GM12872 (cell line): ENCODE results near the gene PIM2.

Experiments
- TF ChIP-seq, protein P1 (sequence below): IDR thresholded peaks from 3 replicates; pipeline ENCODE4 v1.5.1; 2011; ENCODE audit warnings: low read depth, mild to moderate bottlenecking, low read length, moderate library complexity; ENCODE audit not compliant: insufficient read depth

The PIM2 gene

DNA sequence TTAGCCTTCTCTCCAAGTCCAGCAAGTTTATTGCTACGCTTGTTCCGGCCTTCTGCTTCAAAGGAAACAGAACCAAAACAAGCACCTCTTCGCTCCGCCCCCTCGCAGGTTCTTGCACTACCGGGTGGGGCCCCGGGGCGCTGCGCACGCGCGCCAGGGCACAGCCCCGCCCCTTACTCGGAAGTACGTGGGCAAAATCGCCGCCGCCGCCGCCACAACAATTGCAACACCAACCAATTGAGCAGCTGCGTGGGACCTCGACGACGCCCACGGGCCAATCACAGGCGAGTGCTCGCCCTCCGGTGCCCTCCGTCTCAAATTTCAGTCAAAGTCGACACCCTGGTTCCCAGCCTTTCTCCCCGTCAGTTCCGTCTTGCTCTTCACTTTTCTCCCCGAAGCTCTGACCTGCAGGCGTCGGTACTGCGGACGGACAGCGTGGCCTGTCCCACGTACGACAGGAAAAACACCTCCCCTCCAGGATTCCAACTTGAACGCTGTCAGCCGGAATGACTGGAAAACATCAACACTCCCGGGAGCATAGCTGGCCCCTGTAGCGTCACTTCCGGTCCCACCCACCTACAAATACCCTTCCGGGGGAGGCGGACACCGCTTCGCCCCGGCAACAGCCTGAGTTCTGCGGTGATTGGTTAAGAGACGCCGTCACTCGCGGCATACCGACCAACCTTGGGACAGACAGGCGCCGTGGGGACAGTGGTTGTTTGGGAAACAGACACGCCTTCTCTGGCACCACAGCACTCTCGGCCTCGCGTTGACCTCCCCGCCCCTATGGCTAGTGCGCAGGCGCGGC, 39.2 kb upstream of the PIM2 start:
- TF ChIP-seq, protein P1, sequence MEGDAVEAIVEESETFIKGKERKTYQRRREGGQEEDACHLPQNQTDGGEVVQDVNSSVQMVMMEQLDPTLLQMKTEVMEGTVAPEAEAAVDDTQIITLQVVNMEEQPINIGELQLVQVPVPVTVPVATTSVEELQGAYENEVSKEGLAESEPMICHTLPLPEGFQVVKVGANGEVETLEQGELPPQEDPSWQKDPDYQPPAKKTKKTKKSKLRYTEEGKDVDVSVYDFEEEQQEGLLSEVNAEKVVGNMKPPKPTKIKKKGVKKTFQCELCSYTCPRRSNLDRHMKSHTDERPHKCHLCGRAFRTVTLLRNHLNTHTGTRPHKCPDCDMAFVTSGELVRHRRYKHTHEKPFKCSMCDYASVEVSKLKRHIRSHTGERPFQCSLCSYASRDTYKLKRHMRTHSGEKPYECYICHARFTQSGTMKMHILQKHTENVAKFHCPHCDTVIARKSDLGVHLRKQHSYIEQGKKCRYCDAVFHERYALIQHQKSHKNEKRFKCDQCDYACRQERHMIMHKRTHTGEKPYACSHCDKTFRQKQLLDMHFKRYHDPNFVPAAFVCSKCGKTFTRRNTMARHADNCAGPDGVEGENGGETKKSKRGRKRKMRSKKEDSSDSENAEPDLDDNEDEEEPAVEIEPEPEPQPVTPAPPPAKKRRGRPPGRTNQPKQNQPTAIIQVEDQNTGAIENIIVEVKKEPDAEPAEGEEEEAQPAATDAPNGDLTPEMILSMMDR = no peak

DNA sequence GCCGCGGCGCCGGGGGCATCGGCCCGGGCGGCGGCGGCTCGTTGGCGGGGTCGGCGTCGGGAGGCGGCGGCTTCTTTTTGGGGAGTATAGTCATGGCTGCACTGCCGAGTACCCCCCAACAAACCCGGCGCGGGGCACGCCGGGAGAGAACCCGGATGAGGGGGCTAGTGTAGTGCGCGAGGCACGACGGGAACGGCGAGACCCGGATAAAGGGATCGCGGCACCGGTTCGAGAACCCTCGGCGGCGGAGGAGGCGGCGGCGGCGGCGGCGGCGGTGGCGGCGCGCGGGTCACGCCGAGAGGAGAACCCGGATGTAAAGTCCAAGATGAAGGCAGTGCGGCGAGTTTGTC, 38.6 kb upstream of the PIM2 start, which contains the start of gene OTUD5:
TSS of gene OTUD5 (minus strand) at position 131 of the 350 bp plus-strand sequence. CDS start at position 94, 37 bp downstream.
- TF ChIP-seq, protein P1 = no peak

DNA sequence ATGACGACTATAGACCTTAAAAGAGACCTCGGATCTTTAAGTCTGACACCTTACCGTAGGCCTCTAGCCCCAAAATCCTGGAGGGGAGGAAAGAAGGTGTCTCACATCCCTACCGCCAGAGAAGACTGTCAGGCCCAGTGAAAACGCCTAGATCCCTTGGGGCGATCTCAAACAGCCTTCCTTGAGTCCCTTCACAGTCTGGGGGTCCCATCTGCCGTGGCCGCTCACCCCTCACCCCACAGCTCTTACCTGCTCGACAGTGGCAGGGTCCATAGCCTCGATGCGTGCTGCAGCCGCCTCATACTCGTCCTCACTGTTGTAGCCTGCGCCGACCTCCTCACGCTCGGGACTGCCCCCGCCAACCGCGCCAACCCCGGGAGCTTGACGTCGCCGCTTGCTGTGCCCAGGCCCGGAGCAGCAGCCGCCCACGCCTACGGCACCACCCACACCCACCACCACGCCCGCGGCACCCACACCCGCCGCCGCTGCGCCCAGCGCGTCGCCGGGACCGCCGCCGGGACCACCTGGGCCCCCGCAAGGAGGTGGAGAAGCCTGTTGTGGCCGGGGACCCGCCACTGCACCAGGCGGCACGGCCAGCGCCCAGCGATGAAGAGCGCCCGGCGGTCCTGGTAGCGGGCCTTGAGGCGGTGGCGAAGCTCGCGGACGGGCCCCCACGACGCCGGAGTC, 38.0 kb upstream of the PIM2 start:
- TF ChIP-seq, protein P1 = no peak

DNA sequence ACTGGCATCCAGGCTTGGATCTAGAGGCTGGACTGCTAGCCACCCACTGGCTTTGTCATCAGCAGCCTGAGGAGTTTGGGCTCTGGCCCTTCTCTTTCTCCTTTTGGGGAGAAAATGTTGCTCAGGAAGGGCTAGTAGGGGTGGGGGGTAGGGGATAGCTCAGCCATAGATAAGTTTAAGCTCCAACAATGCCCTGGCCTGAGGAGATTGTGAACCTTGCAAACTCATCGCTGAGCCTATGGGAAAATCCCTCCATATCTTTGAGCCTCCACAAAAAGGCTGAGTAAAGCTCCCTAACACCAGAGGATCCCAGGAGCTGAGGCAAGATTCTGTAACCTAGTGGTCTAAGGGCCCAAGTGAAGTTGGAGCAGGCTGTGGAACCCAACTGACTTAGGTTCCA, 29.8 kb upstream of the PIM2 start:
- TF ChIP-seq, protein P1 = no peak

DNA sequence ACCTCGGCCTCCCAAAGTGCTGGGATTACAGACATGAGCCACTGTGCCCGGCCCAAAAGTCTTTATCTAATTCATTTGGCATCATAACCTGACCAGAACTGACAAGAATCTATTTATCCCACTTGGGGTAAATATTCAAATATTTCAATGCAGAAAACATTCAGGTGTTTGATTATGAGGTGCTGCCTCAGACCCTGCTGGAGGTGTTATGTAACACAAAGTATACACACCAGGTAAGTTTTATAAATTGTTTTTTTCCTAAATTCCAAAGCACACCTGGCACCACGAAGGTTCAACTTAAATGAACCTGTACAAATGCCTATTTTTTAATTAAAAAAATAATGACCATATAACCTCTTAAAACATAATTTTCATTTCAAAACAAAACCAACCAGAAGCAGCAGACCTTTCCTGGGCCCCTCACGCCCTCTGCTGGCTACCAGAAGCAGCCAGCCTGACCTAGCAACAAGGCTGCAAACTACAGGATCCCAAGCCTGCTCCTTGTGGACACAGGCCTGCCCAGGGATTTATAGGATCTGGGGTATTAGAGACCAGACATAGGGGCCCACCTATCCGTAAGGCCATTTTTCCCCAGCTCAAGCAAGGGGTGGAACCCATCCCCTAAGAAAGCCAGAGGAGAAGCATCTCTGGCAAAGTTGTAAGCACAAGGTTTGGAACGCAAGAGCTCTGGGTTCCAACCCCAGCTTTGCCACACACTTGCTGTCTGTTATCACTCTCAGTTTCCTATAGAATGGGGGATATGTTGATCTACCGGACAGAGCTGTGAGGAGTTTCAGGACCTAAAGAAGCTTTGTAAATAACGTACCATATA, 26.9 kb upstream of the PIM2 start:
- TF ChIP-seq, protein P1 = peak; percentile 69

DNA sequence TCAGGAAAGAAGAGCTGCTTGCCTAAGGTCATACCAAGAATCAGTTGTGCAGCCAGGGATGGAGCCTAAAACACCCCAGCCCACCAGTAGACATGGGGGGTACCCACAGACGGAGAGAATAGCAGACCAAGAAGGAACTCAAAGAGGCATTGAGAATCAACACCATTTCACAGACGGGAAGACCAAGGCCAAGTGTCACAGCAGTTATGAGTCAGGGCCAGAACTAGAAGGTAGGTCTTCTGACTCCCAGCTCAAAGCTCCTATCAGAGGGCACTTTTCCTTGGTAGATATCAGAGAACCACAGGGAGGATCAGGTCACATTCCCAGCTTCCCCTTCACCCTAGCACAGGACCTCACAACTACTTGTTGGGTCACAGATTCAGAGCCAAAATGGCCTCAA, 24.1 kb upstream of the PIM2 start:
- TF ChIP-seq, protein P1 = no peak

DNA sequence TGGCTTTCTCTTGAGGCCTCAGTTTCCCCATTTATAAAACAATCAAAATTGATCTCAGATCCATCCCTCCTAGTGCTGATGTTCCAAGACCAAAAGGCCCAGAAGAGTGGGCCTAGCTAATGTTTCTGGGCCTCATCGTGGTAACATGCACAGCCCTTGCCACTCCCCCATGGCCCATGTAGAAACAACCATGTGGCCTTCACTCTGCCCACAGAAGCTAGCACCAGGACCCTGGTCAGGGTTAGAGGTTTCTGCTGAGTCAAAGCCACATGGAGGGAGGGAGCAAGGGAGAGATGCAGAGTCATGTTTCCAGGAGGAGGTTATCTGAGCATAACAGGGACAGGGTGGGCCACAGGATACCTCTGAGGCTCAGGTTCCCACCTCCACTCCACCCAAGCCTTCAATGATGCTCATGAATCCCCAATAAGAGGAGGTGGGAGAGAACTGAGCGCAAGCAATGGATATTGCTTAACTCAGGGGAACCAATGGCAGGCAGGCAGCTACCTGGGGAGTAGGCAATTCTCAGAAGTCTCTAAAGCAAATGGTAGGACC, 21.7 kb upstream of the PIM2 start:
- TF ChIP-seq, protein P1 = no peak
